HEK293 (cell line): ENCODE data around the gene BMX.

Source experiments
- SALL2 ChIP-seq: fragments of 450-650 bp; formaldehyde crosslinking; IDR thresholded peaks from 2 replicates; pipeline ENCODE4 v1.5.0; 2017; ENCODE audit warnings: missing biosample characterization, mild to moderate bottlenecking, missing genetic modification characterization, borderline replicate concordance
- ZNF24 ChIP-seq: fragments of 450-650 bp; formaldehyde crosslinking; IDR thresholded peaks from 2 replicates; pipeline ENCODE4 v1.5.1; 2016; ENCODE audit warnings: missing biosample characterization, missing genetic modification characterization
- ZNF354C ChIP-seq: fragments of 450-650 bp; formaldehyde crosslinking; IDR thresholded peaks from 2 replicates; pipeline ENCODE4 v1.5.1; 2016; ENCODE audit warnings: missing biosample characterization, missing genetic modification characterization, low read depth, borderline replicate concordance
- ZNF426 ChIP-seq: fragments of 450-650 bp; formaldehyde crosslinking; IDR thresholded peaks from 2 replicates; pipeline ENCODE4 v1.5.1; 2017; ENCODE audit warnings: missing biosample characterization, missing genetic modification characterization, mild to moderate bottlenecking, inconsistent platforms, moderate library complexity
- ZNF555 ChIP-seq: fragments of 450-650 bp; formaldehyde crosslinking; conservative IDR thresholded peaks from 2 replicates; pipeline ENCODE4 v1.5.1; 2017; ENCODE audit warnings: missing biosample characterization, mild to moderate bottlenecking, missing genetic modification characterization, inconsistent platforms
- ZNF707 ChIP-seq: fragments of 450-650 bp; formaldehyde crosslinking; IDR thresholded peaks from 2 replicates; pipeline ENCODE4 v1.5.1; 2016; ENCODE audit warnings: missing biosample characterization, missing genetic modification characterization
- TF ChIP-seq, protein P1 (sequence below): fragments of 450-650 bp; formaldehyde crosslinking; IDR thresholded peaks from 2 replicates; pipeline ENCODE4; 2016; ENCODE audit warnings: missing biosample characterization, missing genetic modification characterization
- TF ChIP-seq, protein P2 (sequence below): fragments of 450-650 bp; formaldehyde crosslinking; IDR thresholded peaks from 2 replicates; pipeline ENCODE4 v1.5.1; 2016; ENCODE audit warnings: missing biosample characterization, missing genetic modification characterization
- TF ChIP-seq, protein P3 (sequence below): fragments of 450-650 bp; formaldehyde crosslinking; IDR thresholded peaks from 2 replicates; pipeline ENCODE4 v1.5.1; 2016; ENCODE audit warnings: missing biosample characterization, missing genetic modification characterization
- TF ChIP-seq, protein P4 (sequence below): fragments of 450-650 bp; formaldehyde crosslinking; IDR thresholded peaks from 2 replicates; pipeline ENCODE4 v1.5.1; 2016; ENCODE audit warnings: missing biosample characterization, missing genetic modification characterization

DNA sequence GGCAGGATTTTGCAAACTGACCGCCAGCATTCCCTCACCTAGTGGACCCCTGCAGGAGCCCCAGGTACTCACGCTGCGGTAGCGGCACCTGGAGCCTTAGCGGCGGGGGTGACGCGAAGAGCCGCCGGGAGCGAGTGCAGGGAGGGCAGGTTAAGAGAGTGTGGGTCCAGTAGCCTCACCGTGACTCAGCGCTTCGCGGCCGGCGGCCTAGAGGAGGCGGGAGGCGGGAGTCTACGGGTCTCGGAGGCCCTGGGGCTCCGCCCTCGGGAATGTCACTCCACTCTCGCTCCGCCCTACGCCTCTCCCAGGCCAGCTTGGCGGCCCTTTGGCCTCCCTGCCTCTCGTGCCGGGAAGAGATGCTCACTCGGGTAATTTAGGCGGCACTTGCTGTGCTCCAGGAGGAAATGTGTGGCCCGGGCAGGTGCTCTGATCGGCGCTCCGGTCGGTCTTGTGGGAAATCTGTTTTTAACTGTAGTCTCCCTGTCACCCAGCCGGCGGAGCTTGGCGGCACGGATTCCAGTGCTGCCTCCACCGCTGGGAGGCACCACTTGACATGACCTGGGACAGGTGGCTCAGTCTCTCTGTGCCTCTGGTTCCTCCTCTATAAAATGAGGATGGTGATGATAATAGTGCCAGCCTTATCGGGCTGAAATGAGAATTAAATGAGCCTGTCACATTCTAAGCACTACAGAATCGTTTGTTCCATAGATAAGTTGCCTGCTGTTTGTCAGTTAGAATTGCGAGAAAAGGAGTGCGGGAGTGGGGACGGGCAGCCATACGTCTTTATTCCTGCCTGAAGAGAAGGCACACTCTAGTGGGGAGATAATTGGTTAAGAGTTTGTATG lies 7.3 kb upstream of the BMX start, which contains the start of gene PIR:
- TF ChIP-seq, protein P1, sequence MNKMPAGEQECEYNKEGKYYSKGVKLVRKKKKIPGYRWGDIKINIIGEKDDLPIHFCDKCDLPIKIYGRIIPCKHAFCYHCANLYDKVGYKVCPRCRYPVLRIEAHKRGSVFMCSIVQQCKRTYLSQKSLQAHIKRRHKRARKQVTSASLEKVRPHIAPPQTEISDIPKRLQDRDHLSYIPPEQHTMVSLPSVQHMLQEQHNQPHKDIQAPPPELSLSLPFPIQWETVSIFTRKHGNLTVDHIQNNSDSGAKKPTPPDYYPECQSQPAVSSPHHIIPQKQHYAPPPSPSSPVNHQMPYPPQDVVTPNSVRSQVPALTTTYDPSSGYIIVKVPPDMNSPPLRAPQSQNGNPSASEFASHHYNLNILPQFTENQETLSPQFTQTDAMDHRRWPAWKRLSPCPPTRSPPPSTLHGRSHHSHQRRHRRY, result no peak
- TF ChIP-seq ZNF354C (tag by site-specific recombination), result no peak
- TF ChIP-seq, protein P2, sequence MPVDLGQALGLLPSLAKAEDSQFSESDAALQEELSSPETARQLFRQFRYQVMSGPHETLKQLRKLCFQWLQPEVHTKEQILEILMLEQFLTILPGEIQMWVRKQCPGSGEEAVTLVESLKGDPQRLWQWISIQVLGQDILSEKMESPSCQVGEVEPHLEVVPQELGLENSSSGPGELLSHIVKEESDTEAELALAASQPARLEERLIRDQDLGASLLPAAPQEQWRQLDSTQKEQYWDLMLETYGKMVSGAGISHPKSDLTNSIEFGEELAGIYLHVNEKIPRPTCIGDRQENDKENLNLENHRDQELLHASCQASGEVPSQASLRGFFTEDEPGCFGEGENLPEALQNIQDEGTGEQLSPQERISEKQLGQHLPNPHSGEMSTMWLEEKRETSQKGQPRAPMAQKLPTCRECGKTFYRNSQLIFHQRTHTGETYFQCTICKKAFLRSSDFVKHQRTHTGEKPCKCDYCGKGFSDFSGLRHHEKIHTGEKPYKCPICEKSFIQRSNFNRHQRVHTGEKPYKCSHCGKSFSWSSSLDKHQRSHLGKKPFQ (tag by site-specific recombination), result no peak
- TF ChIP-seq, protein P3, sequence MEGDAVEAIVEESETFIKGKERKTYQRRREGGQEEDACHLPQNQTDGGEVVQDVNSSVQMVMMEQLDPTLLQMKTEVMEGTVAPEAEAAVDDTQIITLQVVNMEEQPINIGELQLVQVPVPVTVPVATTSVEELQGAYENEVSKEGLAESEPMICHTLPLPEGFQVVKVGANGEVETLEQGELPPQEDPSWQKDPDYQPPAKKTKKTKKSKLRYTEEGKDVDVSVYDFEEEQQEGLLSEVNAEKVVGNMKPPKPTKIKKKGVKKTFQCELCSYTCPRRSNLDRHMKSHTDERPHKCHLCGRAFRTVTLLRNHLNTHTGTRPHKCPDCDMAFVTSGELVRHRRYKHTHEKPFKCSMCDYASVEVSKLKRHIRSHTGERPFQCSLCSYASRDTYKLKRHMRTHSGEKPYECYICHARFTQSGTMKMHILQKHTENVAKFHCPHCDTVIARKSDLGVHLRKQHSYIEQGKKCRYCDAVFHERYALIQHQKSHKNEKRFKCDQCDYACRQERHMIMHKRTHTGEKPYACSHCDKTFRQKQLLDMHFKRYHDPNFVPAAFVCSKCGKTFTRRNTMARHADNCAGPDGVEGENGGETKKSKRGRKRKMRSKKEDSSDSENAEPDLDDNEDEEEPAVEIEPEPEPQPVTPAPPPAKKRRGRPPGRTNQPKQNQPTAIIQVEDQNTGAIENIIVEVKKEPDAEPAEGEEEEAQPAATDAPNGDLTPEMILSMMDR (tag by site-specific recombination), result peak; percentile 63; the same call in 1 of the 2 replicates
- no peak for TF ChIP-seq SALL2
- TF ChIP-seq, protein P4, sequence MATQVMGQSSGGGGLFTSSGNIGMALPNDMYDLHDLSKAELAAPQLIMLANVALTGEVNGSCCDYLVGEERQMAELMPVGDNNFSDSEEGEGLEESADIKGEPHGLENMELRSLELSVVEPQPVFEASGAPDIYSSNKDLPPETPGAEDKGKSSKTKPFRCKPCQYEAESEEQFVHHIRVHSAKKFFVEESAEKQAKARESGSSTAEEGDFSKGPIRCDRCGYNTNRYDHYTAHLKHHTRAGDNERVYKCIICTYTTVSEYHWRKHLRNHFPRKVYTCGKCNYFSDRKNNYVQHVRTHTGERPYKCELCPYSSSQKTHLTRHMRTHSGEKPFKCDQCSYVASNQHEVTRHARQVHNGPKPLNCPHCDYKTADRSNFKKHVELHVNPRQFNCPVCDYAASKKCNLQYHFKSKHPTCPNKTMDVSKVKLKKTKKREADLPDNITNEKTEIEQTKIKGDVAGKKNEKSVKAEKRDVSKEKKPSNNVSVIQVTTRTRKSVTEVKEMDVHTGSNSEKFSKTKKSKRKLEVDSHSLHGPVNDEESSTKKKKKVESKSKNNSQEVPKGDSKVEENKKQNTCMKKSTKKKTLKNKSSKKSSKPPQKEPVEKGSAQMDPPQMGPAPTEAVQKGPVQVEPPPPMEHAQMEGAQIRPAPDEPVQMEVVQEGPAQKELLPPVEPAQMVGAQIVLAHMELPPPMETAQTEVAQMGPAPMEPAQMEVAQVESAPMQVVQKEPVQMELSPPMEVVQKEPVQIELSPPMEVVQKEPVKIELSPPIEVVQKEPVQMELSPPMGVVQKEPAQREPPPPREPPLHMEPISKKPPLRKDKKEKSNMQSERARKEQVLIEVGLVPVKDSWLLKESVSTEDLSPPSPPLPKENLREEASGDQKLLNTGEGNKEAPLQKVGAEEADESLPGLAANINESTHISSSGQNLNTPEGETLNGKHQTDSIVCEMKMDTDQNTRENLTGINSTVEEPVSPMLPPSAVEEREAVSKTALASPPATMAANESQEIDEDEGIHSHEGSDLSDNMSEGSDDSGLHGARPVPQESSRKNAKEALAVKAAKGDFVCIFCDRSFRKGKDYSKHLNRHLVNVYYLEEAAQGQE (tag by site-specific recombination), result no peak
- TF ChIP-seq ZNF426 (tag by site-specific recombination), result no peak
- TF ChIP-seq ZNF24 (tag by site-specific recombination), result no peak
- TF ChIP-seq ZNF707 (tag by site-specific recombination), result no peak
- TF ChIP-seq ZNF555 (tag by site-specific recombination), result no peak
